GM18507 (cell line): ENCODE results near the gene CMTM2.
A peak's percentile ranks its signal among the peaks of the same experiment; 100 is the strongest.
"Not testable (repeated sequence)": the region's sequence is repeated elsewhere in the genome, so short reads cannot be mapped to it uniquely, and the experiment has no call there.

ENCODE experiments used
- DNase-seq: peaks from one replicate; pipeline ENCODE4 v3.0.0; 2011; ENCODE audit warnings: low read depth; ENCODE audit not compliant: insufficient read length; ENCODE audit errors: extremely low spot score
- FAIRE-seq: peaks from 2 replicates; lab custom pipeline; 2011; peaks lifted over from hg19 to GRCh38; lab: Jason Lieb, UNC

The CMTM2 gene

GRCh38 chr16:66604376-66605176 lies 25.3 kb downstream of the CMTM2 start, which contains the start of gene CMTM3:
Gene CMTM3 (plus strand): TSS chr16:66604704. CDS start chr16:66604806, 102 bp downstream.
- no peak for FAIRE-seq

GRCh38 chr16:66605177-66605978 lies 26.1 kb downstream of the CMTM2 start:
- no peak for FAIRE-seq
- DNase-seq = no peak

More at GRCh38 chr16:66604376-66605176, 25.3 kb downstream of the CMTM2 start, which contains the start of gene CMTM3:
- DNase-seq = peak; percentile 54

GRCh38 chr16:66605979-66606751 lies 26.9 kb downstream of the CMTM2 start:
- FAIRE-seq (peak; percentile 85), DNase-seq (peak; percentile 54)

GRCh38 chr16:66608241-66609138 lies 29.2 kb downstream of the CMTM2 start:
- peak; percentile 87 for FAIRE-seq
- peak; percentile 60 for DNase-seq

- no peak for FAIRE-seq
- no peak for DNase-seq
Measured at GRCh38 chr16:66609139-66609510, 29.9 kb downstream of the CMTM2 start.

- DNase-seq (no peak), FAIRE-seq (no peak)
Measured at GRCh38 chr16:66610111-66610820, 31.0 kb downstream of the CMTM2 start.

GRCh38 chr16:66611911-66612310 lies 32.6 kb downstream of the CMTM2 start:
- DNase-seq, FAIRE-seq: not testable (repeated sequence)

- FAIRE-seq = no peak
- no peak for DNase-seq
Measured at GRCh38 chr16:66612422-66612821, 33.2 kb downstream of the CMTM2 start.

- DNase-seq (no peak), FAIRE-seq (no peak)
Measured at GRCh38 chr16:66614161-66614802, 35.0 kb downstream of the CMTM2 start.

- DNase-seq = no peak
- FAIRE-seq = no peak
Measured at GRCh38 chr16:66616169-66616568, 36.9 kb downstream of the CMTM2 start.

GRCh38 chr16:66616592-66616991 lies 37.3 kb downstream of the CMTM2 start:
- DNase-seq = no peak
- no peak for FAIRE-seq

GRCh38 chr16:66617010-66617434 lies 37.8 kb downstream of the CMTM2 start:
- DNase-seq (no peak), FAIRE-seq (no peak)

GRCh38 chr16:66617728-66618127 lies 38.5 kb downstream of the CMTM2 start:
- DNase-seq = no peak
- no peak for FAIRE-seq

GRCh38 chr16:66618588-66619375 lies 39.5 kb downstream of the CMTM2 start:
- no peak for DNase-seq
- no peak for FAIRE-seq

- FAIRE-seq (no peak), DNase-seq (no peak)
Measured at GRCh38 chr16:66619534-66620428, 40.5 kb downstream of the CMTM2 start.

- FAIRE-seq = no peak
- no peak for DNase-seq
Measured at GRCh38 chr16:66620429-66620795, 41.1 kb downstream of the CMTM2 start.
